Suprapubic skin (tissue), 4 donors: ENCODE data around the gene ATXN7L1. TPM values are rescaled to one million over a fixed set of nuclear protein-coding genes. Genes with fewer than 3 reads are reported as not detected.

ENCODE experiments used
- DNase-seq, 2 donors: peaks; one replicate each; pipeline ENCODE4 v3.0.0-alpha.2; 2019; ENCODE audit warnings: low spot score in 2 of 2
- H3K27ac ChIP-seq: fragments of 200-600 bp; sonication (generic); one replicate; pipeline ENCODE4 v1.5.1; 2019
- H3K27me3 ChIP-seq: fragments of 200-600 bp; sonication (generic); one replicate; pipeline ENCODE4 v1.5.1; 2019
- H3K36me3 ChIP-seq: fragments of 200-600 bp; sonication (generic); one replicate; pipeline ENCODE4 v1.5.1; 2019
- H3K4me1 ChIP-seq: fragments of 200-600 bp; sonication (generic); one replicate; pipeline ENCODE4 v1.5.1; 2019
- H3K4me3 ChIP-seq: fragments of 200-600 bp; sonication (generic); one replicate; pipeline ENCODE4 v1.5.1; 2019; ENCODE audit warnings: mild to moderate bottlenecking
- H3K9me3 ChIP-seq: fragments of 200-600 bp; sonication (generic); one replicate; pipeline ENCODE4 v1.5.1; 2019
- EP300 ChIP-seq: sonication (generic); formaldehyde crosslinking; IDR thresholded peaks from one replicate; pipeline ENCODE4 v1.6.1; 2017; ENCODE audit warnings: antibody characterized with exemption
- POLR2A ChIP-seq, 2 donors: fragments of 450-650 bp; IDR thresholded peaks; one replicate each; pipeline ENCODE4 v1.6.1; 2017; ENCODE audit warnings: antibody characterized with exemption in 2 of 2, mild to moderate bottlenecking in 2 of 2, moderate library complexity in 2 of 2
- POLR2AphosphoS5 ChIP-seq, 3 donors: sonication (generic); formaldehyde crosslinking; IDR thresholded peaks; one replicate each; pipeline ENCODE4 v1.6.1; 2017; ENCODE audit warnings: antibody characterized with exemption in 3 of 3
- WGBS: methylation state at CpG from one replicate; pipeline ENCODE4 v1.1.5; 2018; 5-methylcytosine and 5-hydroxymethylcytosine counted together
- total RNA-seq, 4 donors: library from RNA; depleted of rRNA; stranded (reverse); fragments of >200 nt; gene quantifications; one replicate each; pipeline ENCODE4 v1.1.0, GENCODE V29; 2016
- TF ChIP-seq, protein P1 (sequence below), 2 donors: fragments of 200-600 bp in 1 of 2; fragments of 450-650 bp in 1 of 2; sonication (generic) in 1 of 2; IDR thresholded peaks; one replicate each; pipeline ENCODE4 v1.5.1; 2016 to 2019; ENCODE audit warnings: antibody characterized with exemption in 2 of 2, mild to moderate bottlenecking in 1 of 2, moderate library complexity in 1 of 2

The ATXN7L1 gene
- total RNA-seq, 4 donors from 2014 or later, result 14.8 to 35.6 (median 17.3) TPM

DNA sequence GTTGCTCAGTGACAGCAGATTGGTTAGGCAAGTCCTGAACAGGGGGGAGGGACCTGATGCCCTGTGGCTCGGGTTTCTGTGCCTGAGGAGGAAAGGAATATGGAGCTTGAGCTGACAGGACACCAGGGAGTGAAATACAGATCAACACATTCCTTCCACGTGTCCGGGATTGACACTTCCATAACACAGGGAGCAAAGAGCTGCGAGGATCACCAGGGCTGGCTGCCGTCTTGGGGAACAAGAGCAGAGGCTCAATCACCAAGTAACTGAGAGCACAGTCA lies 258.4 kb downstream of the ATXN7L1 start:
- H3K9me3 ChIP-seq, result no peaks in the 10 kb centered on the region
- TF ChIP-seq EP300 (no peak), POLR2A (IDR thresholded peaks at IDR 0.05) (no peak), POLR2AphosphoS5 (IDR thresholded peaks at IDR 0.05) (no peak)
- TF ChIP-seq, protein P1, sequence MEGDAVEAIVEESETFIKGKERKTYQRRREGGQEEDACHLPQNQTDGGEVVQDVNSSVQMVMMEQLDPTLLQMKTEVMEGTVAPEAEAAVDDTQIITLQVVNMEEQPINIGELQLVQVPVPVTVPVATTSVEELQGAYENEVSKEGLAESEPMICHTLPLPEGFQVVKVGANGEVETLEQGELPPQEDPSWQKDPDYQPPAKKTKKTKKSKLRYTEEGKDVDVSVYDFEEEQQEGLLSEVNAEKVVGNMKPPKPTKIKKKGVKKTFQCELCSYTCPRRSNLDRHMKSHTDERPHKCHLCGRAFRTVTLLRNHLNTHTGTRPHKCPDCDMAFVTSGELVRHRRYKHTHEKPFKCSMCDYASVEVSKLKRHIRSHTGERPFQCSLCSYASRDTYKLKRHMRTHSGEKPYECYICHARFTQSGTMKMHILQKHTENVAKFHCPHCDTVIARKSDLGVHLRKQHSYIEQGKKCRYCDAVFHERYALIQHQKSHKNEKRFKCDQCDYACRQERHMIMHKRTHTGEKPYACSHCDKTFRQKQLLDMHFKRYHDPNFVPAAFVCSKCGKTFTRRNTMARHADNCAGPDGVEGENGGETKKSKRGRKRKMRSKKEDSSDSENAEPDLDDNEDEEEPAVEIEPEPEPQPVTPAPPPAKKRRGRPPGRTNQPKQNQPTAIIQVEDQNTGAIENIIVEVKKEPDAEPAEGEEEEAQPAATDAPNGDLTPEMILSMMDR (IDR thresholded peaks at IDR 0.05), result no peak
- H3K4me3 ChIP-seq, result no peak overlapping the region
- WGBS, result 87% methylated on average over 5 of the region's 5 CpGs
- DNase-seq, result no peak
- H3K27me3 ChIP-seq, result no peaks in the 10 kb centered on the region
- H3K4me1 ChIP-seq, result no peaks in the 10 kb centered on the region
- H3K27ac ChIP-seq, result no peak overlapping the region
- peaks cover 70% of the 10 kb centered on the region for H3K36me3 ChIP-seq

DNA sequence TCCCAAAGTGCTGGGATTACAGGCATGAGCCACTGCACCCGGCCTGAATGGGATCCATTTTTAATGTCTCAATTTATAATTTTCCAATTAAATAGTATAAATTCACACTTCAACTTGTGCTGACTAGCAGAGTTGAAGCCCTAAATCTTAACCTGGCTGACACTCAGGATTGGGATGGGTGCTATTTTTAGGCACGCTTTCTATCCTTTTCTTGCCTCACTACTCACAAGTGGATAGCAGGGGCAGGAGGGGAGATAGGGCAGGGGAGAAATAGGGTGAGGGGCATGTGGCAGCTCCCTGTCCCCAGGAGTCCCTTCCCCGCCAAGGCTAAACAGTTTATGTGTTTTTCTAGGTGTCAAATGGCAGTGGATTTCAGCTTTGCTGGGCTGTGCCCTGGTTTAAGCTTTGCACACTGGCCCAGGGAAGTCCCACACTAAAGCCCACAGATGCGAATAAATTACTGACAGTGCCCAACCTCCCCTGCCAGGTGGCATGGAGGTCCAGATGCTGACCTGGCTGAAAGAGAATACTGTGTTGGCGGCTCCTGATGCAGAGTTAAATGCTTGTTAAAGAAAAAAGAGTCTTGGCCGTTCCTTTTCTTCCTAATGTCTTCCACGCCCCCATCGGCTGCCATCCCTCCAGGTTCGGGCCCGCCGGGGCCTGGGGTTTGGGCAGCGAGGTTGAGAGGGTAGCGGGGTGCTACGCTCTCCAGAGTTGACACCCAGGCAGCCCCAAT lies 259.0 kb downstream of the ATXN7L1 start:
- H3K4me1 ChIP-seq, result no peaks in the 10 kb centered on the region
- H3K27ac ChIP-seq, result no peak overlapping the region
- no peak for TF ChIP-seq POLR2AphosphoS5 (IDR thresholded peaks at IDR 0.05)
- no peak for TF ChIP-seq EP300
- no peak for TF ChIP-seq POLR2A (IDR thresholded peaks at IDR 0.05)
- TF ChIP-seq, protein P1 (IDR thresholded peaks at IDR 0.05), result no peak
- 91% methylated on average over 14 of the region's 14 CpGs for WGBS
- H3K4me3 ChIP-seq, result no peak overlapping the region
- no peaks in the 10 kb centered on the region for H3K9me3 ChIP-seq
- no peak for DNase-seq
- no peaks in the 10 kb centered on the region for H3K27me3 ChIP-seq
- H3K36me3 ChIP-seq, result peaks cover 69% of the 10 kb centered on the region

DNA sequence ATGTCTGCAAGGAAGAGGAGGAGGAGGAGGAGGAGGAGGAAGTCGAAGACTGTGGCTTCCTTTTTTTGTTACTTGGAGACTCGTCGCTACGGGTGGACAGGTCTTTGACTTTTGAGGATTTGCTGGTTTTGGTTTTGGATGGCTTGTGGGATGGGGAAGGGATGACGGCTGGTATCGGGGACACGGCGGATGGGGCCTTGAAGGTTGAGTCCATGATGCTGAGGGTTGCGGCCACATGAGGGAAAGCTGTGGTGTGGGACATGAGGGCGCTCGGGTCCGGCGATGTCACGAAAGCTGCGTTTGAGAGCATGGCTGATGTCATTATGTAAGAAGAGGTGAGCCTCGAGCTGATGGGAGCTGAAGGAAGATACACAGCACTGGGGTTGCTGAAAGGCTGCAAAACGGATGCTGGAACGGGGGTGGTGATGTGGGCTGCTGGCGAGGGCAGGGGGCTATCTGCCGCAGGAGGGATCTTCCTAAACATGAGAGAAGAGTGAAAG lies 262.0 kb downstream of the ATXN7L1 start:
- Histone ChIP-seq H3K4me3 (no peak overlapping the region), H3K9me3 (no peaks in the 10 kb centered on the region), H3K27ac (no peak overlapping the region), H3K36me3 (peaks cover 57% of the 10 kb centered on the region), H3K27me3 (no peaks in the 10 kb centered on the region), H3K4me1 (no peaks in the 10 kb centered on the region)
- TF ChIP-seq, protein P1 (IDR thresholded peaks at IDR 0.05), result no peak
- TF ChIP-seq POLR2A (IDR thresholded peaks at IDR 0.05), result no peak
- no peak for TF ChIP-seq POLR2AphosphoS5 (IDR thresholded peaks at IDR 0.05)
- TF ChIP-seq EP300, result no peak
- DNase-seq, result no peak
- WGBS, result 92% methylated on average over 20 of the region's 20 CpGs

DNA sequence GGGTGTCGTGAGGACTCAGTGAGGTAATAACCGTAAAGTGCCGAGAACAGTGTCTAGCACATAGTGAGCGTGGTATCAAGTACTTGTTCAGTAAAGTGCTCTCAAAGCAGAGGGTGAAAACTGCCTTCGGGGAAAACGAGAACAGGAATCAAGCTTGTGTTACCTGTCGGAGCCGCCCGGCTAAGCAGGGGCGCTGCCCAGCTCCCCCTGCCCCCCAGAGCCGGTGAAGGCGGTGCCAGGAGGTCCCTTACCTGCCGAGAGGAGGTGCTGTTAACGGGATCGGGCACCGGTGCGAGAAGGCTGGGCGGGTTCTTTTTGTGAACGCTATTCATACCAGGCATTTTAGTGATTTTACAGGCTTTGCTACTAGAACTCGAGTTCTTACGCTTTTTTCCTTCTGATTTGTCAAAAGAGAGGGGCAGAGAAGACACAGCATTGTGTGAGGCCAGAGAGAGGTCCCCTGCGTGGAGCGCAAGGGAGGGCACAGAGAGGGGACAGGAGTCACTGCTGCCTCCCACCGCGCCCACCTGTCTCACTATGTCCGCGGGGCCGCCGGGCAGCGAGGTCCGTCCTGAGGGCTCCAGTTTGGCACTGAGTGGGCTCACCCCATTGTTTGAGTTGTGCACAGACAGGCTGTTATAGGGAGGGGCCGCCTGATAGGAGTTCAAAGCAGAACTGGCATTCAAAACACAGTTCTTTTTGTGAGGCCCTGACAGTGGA lies 262.6 kb downstream of the ATXN7L1 start:
- H3K9me3 ChIP-seq, result no peaks in the 10 kb centered on the region
- WGBS, result 93% methylated on average over 32 of the region's 32 CpGs
- peaks cover 56% of the 10 kb centered on the region for H3K36me3 ChIP-seq

DNA sequence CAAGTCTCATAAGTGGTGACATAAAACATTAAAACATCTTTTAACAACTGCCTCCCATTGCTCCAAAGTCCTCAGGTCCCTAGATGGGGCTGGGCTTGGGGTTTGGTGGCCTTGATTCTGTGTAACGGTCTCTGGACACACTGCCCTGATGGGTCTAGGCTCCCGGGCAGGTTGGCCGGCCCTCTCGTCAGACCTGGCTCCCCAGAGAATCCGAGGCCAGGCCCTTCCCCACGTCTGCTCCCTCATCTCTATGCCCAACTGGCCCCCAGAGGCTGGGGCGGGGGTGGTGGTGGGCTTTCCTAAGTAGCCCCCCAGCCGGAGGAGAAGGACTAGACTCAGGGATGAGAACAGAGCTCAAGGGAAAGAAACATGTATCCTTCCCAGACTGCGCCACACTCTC lies 263.6 kb downstream of the ATXN7L1 start:
- 92% methylated on average over 7 of the region's 9 CpGs for WGBS

More for the DNA sequence above, 262.6 kb downstream of the ATXN7L1 start:
- no peaks in the 10 kb centered on the region for H3K27me3 ChIP-seq
- H3K4me3 ChIP-seq, result no peak overlapping the region
- TF ChIP-seq POLR2A (IDR thresholded peaks at IDR 0.05) (no peak), POLR2AphosphoS5 (IDR thresholded peaks at IDR 0.05) (no peak), EP300 (no peak)
- TF ChIP-seq, protein P1 (IDR thresholded peaks at IDR 0.05), result no peak
- H3K4me1 ChIP-seq, result no peaks in the 10 kb centered on the region
- no peak overlapping the region for H3K27ac ChIP-seq
- DNase-seq, result no peak

More for the DNA sequence above, 263.6 kb downstream of the ATXN7L1 start:
- H3K36me3 ChIP-seq, result peaks cover 55% of the 10 kb centered on the region
- no peaks in the 10 kb centered on the region for H3K27me3 ChIP-seq
- H3K4me3 ChIP-seq, result no peak overlapping the region
- no peaks in the 10 kb centered on the region for H3K4me1 ChIP-seq
- H3K9me3 ChIP-seq, result no peaks in the 10 kb centered on the region
- no peak for TF ChIP-seq EP300
- TF ChIP-seq POLR2AphosphoS5 (IDR thresholded peaks at IDR 0.05), result no peak
- no peak for TF ChIP-seq POLR2A (IDR thresholded peaks at IDR 0.05)
- TF ChIP-seq, protein P1 (IDR thresholded peaks at IDR 0.05), result no peak
- H3K27ac ChIP-seq, result no peak overlapping the region
- no peak for DNase-seq
